Left renal cortex interstitium (tissue), 4 donors: Measurements from ENCODE around the gene ALOX5. TPM values are rescaled to one million over a fixed set of nuclear protein-coding genes. Genes with fewer than 3 reads are reported as not detected.
"Not testable (repeated sequence)": the region's sequence is repeated elsewhere in the genome, so short reads cannot be mapped to it uniquely, and the experiment has no call there.

Experiments
- DNase-seq, 4 donors: peaks; one replicate each; pipeline ENCODE4 v3.0.0-alpha.2; 2013; ENCODE audit warnings: low read depth in 4 of 4, low spot score in 2 of 4, missing footprints in 1 of 4
- polyA plus RNA-seq, 4 donors: library from polyadenylated mRNA; unstranded; fragments of 120-200 nt; gene quantifications; one replicate each; pipeline ENCODE4 v1.2.1, GENCODE V29; 2013; ENCODE audit not compliant: insufficient read length in 4 of 4

ALOX5 gene
- polyA plus RNA-seq, result 1 to 10 TPM; 2.3 to 5.8 (median 3.9) TPM

- DNase-seq, result no peak
Observed at GRCh38 chr10:45373576-45374349, at the start of gene ALOX5. Gene ALOX5, plus strand, starts transcription at chr10:45374216. Its CDS starts 64 bp downstream, at chr10:45374280.

- no peak for DNase-seq
Observed at GRCh38 chr10:45325116-45325515, 48.9 kb upstream of the ALOX5 start.

- DNase-seq, result not testable (repeated sequence)
Observed at GRCh38 chr10:45326864-45327263, 47.2 kb upstream of the ALOX5 start.

GRCh38 chr10:45331824-45332223, 42.2 kb upstream of the ALOX5 start:
- not testable (repeated sequence) for DNase-seq

GRCh38 chr10:45339894-45340293, 34.1 kb upstream of the ALOX5 start:
- DNase-seq, result no peak

- not testable (repeated sequence) for DNase-seq
Observed at GRCh38 chr10:45340420-45340819, 33.6 kb upstream of the ALOX5 start.

- not testable (repeated sequence) for DNase-seq
Observed at GRCh38 chr10:45346652-45347335, 27.2 kb upstream of the ALOX5 start.

GRCh38 chr10:45347464-45347863, 26.6 kb upstream of the ALOX5 start:
- not testable (repeated sequence) for DNase-seq

GRCh38 chr10:45348196-45348765, 25.7 kb upstream of the ALOX5 start:
- not testable (repeated sequence) for DNase-seq

GRCh38 chr10:45353186-45353585, 20.8 kb upstream of the ALOX5 start:
- DNase-seq, result no peak

- no peak for DNase-seq
Observed at GRCh38 chr10:45354261-45354660, 19.8 kb upstream of the ALOX5 start.

- no peak for DNase-seq
Observed at GRCh38 chr10:45355494-45355893, 18.5 kb upstream of the ALOX5 start.

- DNase-seq, result not testable (repeated sequence)
Observed at GRCh38 chr10:45358961-45359360, 15.1 kb upstream of the ALOX5 start.

GRCh38 chr10:45361983-45362799, 11.8 kb upstream of the ALOX5 start:
- not testable (repeated sequence) for DNase-seq

GRCh38 chr10:45367643-45368042, 6.4 kb upstream of the ALOX5 start:
- not testable (repeated sequence) for DNase-seq

- no peak for DNase-seq
Observed at GRCh38 chr10:45368181-45368580, 5.8 kb upstream of the ALOX5 start.

- no peak for DNase-seq
Observed at GRCh38 chr10:45370202-45370955, 3.6 kb upstream of the ALOX5 start.

GRCh38 chr10:45371560-45371959, 2.5 kb upstream of the ALOX5 start:
- DNase-seq, result no peak

GRCh38 chr10:45372251-45372951, 1.6 kb upstream of the ALOX5 start:
- DNase-seq, result no peak
